HG02852 (cell line): Measurements from ENCODE around the gene CORO2B.
"Not testable (repeated sequence)": the region's sequence is repeated elsewhere in the genome, so short reads cannot be mapped to it uniquely, and the experiment has no call there.

ENCODE experiments used
- ATAC-seq: cut with Tn5 transposase; IDR thresholded peaks from one replicate; pipeline ENCODE4 v1.9.1; 2021; ENCODE audit warnings: mild to moderate bottlenecking, moderate library complexity; ENCODE audit not compliant: unreplicated experiment

The CORO2B gene

GRCh38 chr15:68667800-68668625 is 89.2 kb downstream of the CORO2B start:
- no peak for ATAC-seq

- no peak for ATAC-seq
These were observed 90.3 kb downstream of the CORO2B start for GRCh38 chr15:68668926-68669600.

- ATAC-seq, result no peak
These were observed 93.5 kb downstream of the CORO2B start for GRCh38 chr15:68672251-68672650.

- no peak for ATAC-seq
These were observed 94.0 kb downstream of the CORO2B start for GRCh38 chr15:68672781-68673205.

- no peak for ATAC-seq
These were observed 96.2 kb downstream of the CORO2B start for GRCh38 chr15:68674975-68675374.

GRCh38 chr15:68676011-68676605 is 97.3 kb downstream of the CORO2B start:
- ATAC-seq, result no peak

GRCh38 chr15:68676926-68677325 is 98.1 kb downstream of the CORO2B start:
- ATAC-seq, result no peak

- no peak for ATAC-seq
These were observed 99.2 kb downstream of the CORO2B start for GRCh38 chr15:68677996-68678395.

GRCh38 chr15:68678746-68679145 is 100.0 kb downstream of the CORO2B start:
- no peak for ATAC-seq

- no peak for ATAC-seq
These were observed 100.4 kb downstream of the CORO2B start for GRCh38 chr15:68679161-68679560.

GRCh38 chr15:68679961-68680371 is 101.2 kb downstream of the CORO2B start:
- no peak for ATAC-seq

GRCh38 chr15:68680756-68681155 is 102.0 kb downstream of the CORO2B start:
- not testable (repeated sequence) for ATAC-seq

- ATAC-seq, result no peak
These were observed 103.0 kb downstream of the CORO2B start for GRCh38 chr15:68681836-68682235.

GRCh38 chr15:68682330-68682729 is 103.5 kb downstream of the CORO2B start:
- ATAC-seq, result no peak

- no peak for ATAC-seq
These were observed 104.2 kb downstream of the CORO2B start for GRCh38 chr15:68683026-68683425.

- ATAC-seq, result no peak
These were observed 104.8 kb downstream of the CORO2B start for GRCh38 chr15:68683551-68683950.

GRCh38 chr15:68684476-68684875 is 105.7 kb downstream of the CORO2B start:
- no peak for ATAC-seq

GRCh38 chr15:68687136-68687735 is 108.4 kb downstream of the CORO2B start:
- ATAC-seq, result no peak

GRCh38 chr15:68691705-68692104 is 112.9 kb downstream of the CORO2B start:
- no peak for ATAC-seq

- ATAC-seq, result no peak
These were observed 114.3 kb downstream of the CORO2B start for GRCh38 chr15:68693071-68693470.

- no peak for ATAC-seq
These were observed 115.3 kb downstream of the CORO2B start for GRCh38 chr15:68694111-68694510.
